K562 (cell line): ENCODE measurements around the gene ZBTB33. TPM values are rescaled to one million over a fixed set of nuclear protein-coding genes. Genes with fewer than 3 reads are reported as not detected.
A peak's percentile ranks its signal among the peaks of the same experiment; 100 is the strongest.

Source experiments
- CBFA2T2 ChIP-seq: fragments of 450-650 bp; conservative IDR thresholded peaks from 2 replicates; pipeline ENCODE4 v1.6.1; 2017; ENCODE audit warnings: mild to moderate bottlenecking
- CHD2 ChIP-seq: IDR thresholded peaks from 2 replicates; pipeline ENCODE4 v1.6.1; 2011; ENCODE audit warnings: low read depth, low read length
- DACH1 ChIP-seq: fragments of 450-650 bp; IDR thresholded peaks from 2 replicates; pipeline ENCODE4 v1.6.1; 2018; ENCODE audit not compliant: partially characterized antibody
- FOXA3 ChIP-seq, 2 experiments: fragments of 450-650 bp in 1 of 2; sonication (generic) in 1 of 2; formaldehyde crosslinking; IDR thresholded peaks in 1 of 2; conservative IDR thresholded peaks in 1 of 2; 2 replicates each; pipeline versions ENCODE4 v1.4.0 to v1.8.0; 2020 to 2022; ENCODE audit warnings: mild to moderate bottlenecking in 2 of 2, missing genetic modification reagents in 1 of 2
- FOXO4 ChIP-seq: fragments of 450-650 bp; formaldehyde crosslinking; IDR thresholded peaks from 2 replicates; pipeline ENCODE4 v1.4.0; 2020; ENCODE audit warnings: mild to moderate bottlenecking, moderate library complexity
- KDM1A ChIP-seq, 2 experiments: fragments of 450-650 bp; IDR thresholded peaks; 2 replicates each; pipeline ENCODE4 v1.6.1; 2016; ENCODE audit warnings: mild to moderate bottlenecking in 2 of 2
- LEF1 ChIP-seq: fragments of 450-650 bp; IDR thresholded peaks from 2 replicates; pipeline ENCODE4 v1.6.1; 2016; ENCODE audit warnings: mild to moderate bottlenecking
- MEF2D ChIP-seq: conservative IDR thresholded peaks from 2 replicates; pipeline ENCODE4 v1.6.1; 2016; ENCODE audit warnings: low read depth, missing genetic modification characterization, missing compliant biosample characterization
- MITF ChIP-seq: IDR thresholded peaks from 2 replicates; pipeline ENCODE4 v1.6.1; 2014; ENCODE audit warnings: antibody characterized with exemption
- MNT ChIP-seq, 2 experiments: fragments of 450-650 bp; conservative IDR thresholded peaks; 2 replicates each; pipeline ENCODE4 v1.6.1; 2017; ENCODE audit warnings: mild to moderate bottlenecking in 2 of 2, moderate library complexity in 2 of 2
- NCOR1 ChIP-seq: fragments of 450-650 bp; IDR thresholded peaks from 2 replicates; pipeline ENCODE4 v1.6.1; 2016; ENCODE audit warnings: mild to moderate bottlenecking, moderate library complexity
- REST ChIP-seq, 2 experiments: fragments of 450-650 bp; formaldehyde crosslinking in 1 of 2; IDR thresholded peaks; 2 replicates each; pipeline versions ENCODE4 v1.4.0 to v1.6.1; 2014 to 2020; ENCODE audit warnings: mild to moderate bottlenecking in 2 of 2, borderline replicate concordance in 1 of 2, low read depth in 1 of 2
- SMARCA4 ChIP-seq: fragments of 450-650 bp; IDR thresholded peaks from 2 replicates; pipeline ENCODE4 v1.6.1; 2016
- TAL1 ChIP-seq: fragments of 450-650 bp; IDR thresholded peaks from 2 replicates; pipeline ENCODE4 v1.6.1; 2016; ENCODE audit warnings: mild to moderate bottlenecking
- TCF3 ChIP-seq: sonication (generic); formaldehyde crosslinking; IDR thresholded peaks from 2 replicates; pipeline ENCODE4 v1.4.0; 2020; ENCODE audit warnings: mild to moderate bottlenecking, missing genetic modification reagents
- ZNF174 ChIP-seq: fragments of 250-450 bp; sonication (Bioruptor Pico); IDR thresholded peaks from 2 replicates; pipeline ENCODE4 v1.4.0; 2020; ENCODE audit warnings: mild to moderate bottlenecking
- ZNF24 ChIP-seq: fragments of 450-650 bp; IDR thresholded peaks from 2 replicates; pipeline ENCODE4 v1.6.1; 2016
- ZNF431 ChIP-seq: sonication (generic); formaldehyde crosslinking; IDR thresholded peaks from 2 replicates; pipeline ENCODE4 v1.8.0; 2022; ENCODE audit warnings: mild to moderate bottlenecking, missing genetic modification reagents
- polyA plus RNA-seq, 8 experiments: library from polyadenylated mRNA; depleted of rRNA in 4 of 8; stranded (reverse) in 5 of 8; unstranded in 3 of 8; fragments of >200 nt; fragmentation: Nextera tagmentation in 2 of 8; fragmentation: Illumina TruSeq in 1 of 8; extraction: Ambion mirVana in 2 of 8; extraction: Trizol in 1 of 8; gene quantifications; 2 replicates each; pipeline versions ENCODE4 v1.2.1 to v1.2.3, GENCODE V29; 2011 to 2014; ENCODE audit warnings: inconsistent platforms in 1 of 8, missing spikeins in 1 of 8
- total RNA-seq, 7 experiments: library from RNA; depleted of rRNA in 6 of 7; stranded (reverse); fragments of >200 nt in 6 of 7; fragmentation: Illumina TruSeq in 2 of 7; extraction: Trizol in 2 of 7; gene quantifications; 2 replicates each; pipeline versions ENCODE4 v1.2.1 to v1.2.3, GENCODE V29; 2011 to 2021; ENCODE audit warnings: low replicate concordance in 1 of 7

Gene ZBTB33
- total and polyA plus RNA-seq, 9 of the 15 experiments (the other 6 are each of a cell fraction or from before 2014, with no cell fraction given), result 5.6 to 29.8 (median 15.6) TPM

- peak; percentile 83 for TF ChIP-seq TCF3 (CRISPR knock-in tag)
- no peak for TF ChIP-seq CHD2
- TF ChIP-seq CBFA2T2, result peak; percentile 67
- peak; percentile 49 to 68; a peak in 2 of 4 replicates for TF ChIP-seq KDM1A (IDR thresholded peaks at IDR 0.05)
- TF ChIP-seq FOXA3 (CRISPR knock-in tag; conservative IDR thresholded peaks at IDR 0.05 in 1 of 2, IDR thresholded peaks at IDR 0.05 in 1 of 2), result no peak
- no peak for TF ChIP-seq ZNF174
- TF ChIP-seq MNT (conservative IDR thresholded peaks at IDR 0.05), result no peak
- TF ChIP-seq TAL1, result peak; percentile 56; the same call in 1 of the 2 replicates
- TF ChIP-seq NCOR1, result peak; percentile 61
- no peak for TF ChIP-seq MITF
- no peak for TF ChIP-seq REST (IDR thresholded peaks at IDR 0.05; ENCODE audit: borderline replicate concordance)
- TF ChIP-seq REST (CRISPR knock-in tag; IDR thresholded peaks at IDR 0.05; ENCODE audit: low read depth), result no peak
- TF ChIP-seq ZNF431 (CRISPR knock-in tag), result no peak
- TF ChIP-seq SMARCA4, result 0 out of 2 replicates have a peak, but pooled peaks have one; percentile 33
- TF ChIP-seq ZNF24, result 0 out of 2 replicates have a peak, but pooled peaks have one; percentile 22
- TF ChIP-seq FOXO4 (CRISPR knock-in tag), result no peak
- no peak for TF ChIP-seq MEF2D (tag)
- TF ChIP-seq DACH1, result no peak
- no peak for TF ChIP-seq LEF1
These were observed 26.2 kb upstream of the ZBTB33 start (continued) for GRCh38 chrX:120224388-120224787.
